T follicular helper cell (primary cell): ENCODE measurements around the gene SSH2.

Experiments used
- DNase-seq: peaks from one replicate; pipeline ENCODE4 v3.0.0-alpha.2; 2020; ENCODE audit warnings: low read depth

The SSH2 gene

GRCh38 chr17:29778956-29779811 is 150.8 kb downstream of the SSH2 start:
- peak; percentile 68 for DNase-seq

DNA sequence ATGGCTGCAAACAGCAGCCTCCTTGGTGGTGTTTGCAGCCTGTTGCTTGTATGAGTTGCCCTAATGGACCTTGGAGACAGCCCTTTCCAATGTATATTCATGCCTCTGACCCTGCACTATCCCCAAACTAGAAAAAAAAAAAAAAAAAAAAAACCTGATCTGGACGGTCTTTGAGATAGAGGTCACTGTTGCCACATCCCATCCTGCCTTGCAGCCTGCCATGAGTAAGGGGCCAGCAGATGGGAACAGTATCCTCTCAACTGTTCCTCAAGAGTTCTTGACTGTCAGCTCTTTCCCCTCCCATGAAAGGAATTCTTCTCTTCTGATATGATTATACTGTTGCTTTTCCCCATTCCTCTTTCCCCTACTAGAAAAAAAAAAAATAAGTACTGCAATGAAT is 152.4 kb downstream of the SSH2 start:
- DNase-seq, result no peak

GRCh38 chr17:29776026-29776425 is 154.0 kb downstream of the SSH2 start:
- DNase-seq, result no peak

DNA sequence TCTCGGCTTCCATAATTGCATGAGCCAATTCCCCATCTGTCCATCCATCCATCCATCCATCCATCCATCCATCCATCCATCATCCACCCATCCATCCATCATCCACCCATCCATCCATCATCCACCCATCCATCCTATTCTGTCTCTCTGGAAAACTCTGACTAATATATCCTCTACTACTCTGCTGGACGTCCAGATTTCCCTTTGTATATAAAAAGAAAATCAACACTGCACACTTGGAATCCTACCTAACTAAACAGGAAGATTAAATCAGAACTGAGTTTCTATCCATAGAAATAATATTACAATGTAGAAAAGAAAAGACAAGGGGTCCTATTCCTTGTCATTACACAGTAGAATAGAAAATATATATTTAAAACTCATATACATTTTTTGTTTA is 157.0 kb downstream of the SSH2 start:
- DNase-seq, result no peak

DNA sequence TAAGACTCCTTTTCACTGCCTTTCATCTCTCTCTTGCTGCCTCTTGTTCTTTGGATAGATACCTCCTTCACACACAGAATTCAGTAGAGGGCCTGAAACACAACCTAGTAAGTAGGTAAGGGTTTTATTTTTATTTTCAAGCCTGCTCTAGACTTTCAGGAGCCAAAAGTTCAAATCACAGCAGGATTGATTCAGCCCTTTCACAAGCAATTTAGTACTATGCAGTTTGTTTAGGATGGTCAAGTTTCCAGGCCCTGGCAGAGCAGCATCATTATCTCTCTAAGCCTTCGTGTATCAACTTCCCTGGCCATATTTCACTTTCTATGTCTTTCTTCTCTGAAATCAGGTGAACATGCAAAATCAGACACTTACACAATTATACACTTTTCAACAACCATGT is 158.5 kb downstream of the SSH2 start:
- no peak for DNase-seq

GRCh38 chr17:29769225-29769624 is 160.8 kb downstream of the SSH2 start:
- no peak for DNase-seq

- no peak for DNase-seq
These were observed 163.2 kb downstream of the SSH2 start for GRCh38 chr17:29766796-29767327.

- no peak for DNase-seq
These were observed 165.3 kb downstream of the SSH2 start for GRCh38 chr17:29764748-29765147.

GRCh38 chr17:29764217-29764616 is 165.8 kb downstream of the SSH2 start:
- DNase-seq, result no peak

GRCh38 chr17:29763273-29763672 is 166.8 kb downstream of the SSH2 start:
- DNase-seq, result no peak

GRCh38 chr17:29761040-29761761 is 168.8 kb downstream of the SSH2 start:
- peak; percentile 84 for DNase-seq

- peak; percentile 42 for DNase-seq
These were observed 169.6 kb downstream of the SSH2 start for GRCh38 chr17:29760279-29761039.

GRCh38 chr17:29758255-29758654 is 171.8 kb downstream of the SSH2 start:
- DNase-seq, result no peak

- DNase-seq, result no peak
These were observed 172.2 kb downstream of the SSH2 start for GRCh38 chr17:29757788-29758187.

DNA sequence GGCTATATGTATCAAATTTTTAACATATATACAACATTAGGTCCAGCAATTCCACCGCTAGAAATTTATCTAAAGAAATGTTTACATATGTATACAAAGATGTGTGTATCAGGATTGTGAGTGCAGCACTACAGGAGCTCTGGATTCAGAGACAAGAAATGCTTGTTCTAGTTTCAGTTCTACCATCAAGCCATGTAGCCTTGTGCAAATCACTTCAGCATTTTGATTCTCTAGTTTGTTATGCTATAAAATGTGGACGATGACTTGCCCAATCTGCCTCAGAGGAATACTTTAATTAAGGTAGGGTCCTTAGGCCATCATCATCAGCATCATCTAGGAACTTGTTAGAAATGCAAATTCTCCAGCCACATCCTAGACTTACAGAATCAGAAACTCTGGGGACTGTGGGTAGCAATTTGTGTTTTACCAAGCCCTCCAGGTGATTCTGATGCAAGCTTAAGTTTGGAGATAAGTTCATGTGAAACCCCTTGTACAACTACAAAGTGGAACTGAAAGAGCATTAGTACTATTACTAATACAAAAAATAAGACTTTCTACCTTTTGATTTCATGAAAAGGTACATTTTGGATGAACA is 176.1 kb downstream of the SSH2 start:
- no peak for DNase-seq

DNA sequence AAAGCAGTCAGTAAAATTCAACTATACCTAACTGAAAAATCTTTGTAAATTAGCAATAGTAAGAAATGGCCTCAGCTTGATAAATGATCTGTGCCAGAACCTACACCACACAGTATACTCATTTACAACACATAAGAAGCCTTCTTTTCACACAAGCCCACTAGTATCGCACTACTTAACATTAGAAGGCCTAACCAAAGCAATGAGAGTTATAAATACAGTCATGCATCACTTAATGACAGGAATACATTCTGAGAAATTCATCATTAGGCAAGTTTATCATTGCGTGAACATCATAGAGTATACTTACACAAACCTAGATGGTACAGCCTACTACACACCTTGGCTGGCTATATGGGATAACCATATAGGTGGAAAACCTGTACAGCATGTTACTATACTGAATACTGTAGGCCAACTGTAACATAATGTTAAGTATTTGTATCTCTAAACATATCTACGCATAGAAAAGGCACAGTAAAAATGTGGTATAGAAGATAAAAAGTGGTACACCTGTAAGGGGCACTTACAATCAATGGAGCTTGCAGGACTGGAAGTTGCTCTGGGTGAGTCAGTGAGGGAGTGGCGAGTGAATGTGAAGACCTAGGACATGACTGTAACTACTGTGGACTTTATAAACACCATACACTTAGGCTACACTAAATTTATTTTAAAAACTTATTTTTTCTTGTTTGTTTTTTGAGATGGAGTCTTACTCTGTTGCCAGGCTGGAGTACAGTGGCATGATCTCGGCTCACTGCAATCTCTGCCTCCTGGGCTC is 180.8 kb downstream of the SSH2 start:
- DNase-seq, result no peak

- DNase-seq, result no peak
These were observed 181.6 kb downstream of the SSH2 start for GRCh38 chr17:29748400-29748799.

GRCh38 chr17:29747660-29748059 is 182.4 kb downstream of the SSH2 start:
- DNase-seq, result no peak

DNA sequence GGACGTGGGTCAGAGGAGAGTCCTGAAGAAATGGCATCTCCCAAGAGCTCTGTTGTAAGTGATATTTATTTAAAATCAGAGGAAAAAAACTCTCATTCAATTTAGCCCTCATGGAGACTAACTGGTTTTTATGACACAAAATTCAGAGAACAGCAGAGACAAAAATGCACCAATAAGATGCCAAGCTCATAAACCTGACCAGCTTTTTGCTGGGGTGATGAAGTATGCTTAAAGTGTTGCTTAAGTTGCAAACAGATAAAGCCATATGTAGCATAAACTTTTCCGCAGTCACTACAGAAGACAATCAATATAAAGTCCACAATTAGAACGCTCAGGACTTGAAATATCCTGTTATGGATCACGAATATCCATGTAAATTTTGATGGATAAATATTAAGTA is 183.4 kb downstream of the SSH2 start:
- no peak for DNase-seq

- no peak for DNase-seq
These were observed 185.9 kb downstream of the SSH2 start for GRCh38 chr17:29744121-29744520.

- no peak for DNase-seq
These were observed 187.9 kb downstream of the SSH2 start for GRCh38 chr17:29742210-29742513.
